ENCODE data around the gene VIPR2.

Gene VIPR2

GRCh38 chr7:159121476-159121875 lies 23.2 kb downstream of the VIPR2 start:
- CTCF ChIA-PET = no interaction called here
- TF ChIP-seq CTCF (conservative IDR thresholded peaks at IDR 0.05; ENCODE audit: low read depth) = no peak
- POLR2A ChIA-PET (ENCODE audit: low non-redundant PET) = no interaction called here
- H3K27ac ChIP-seq = no peak overlapping the region
- DNase-seq (ENCODE audit: low spot score) = no peak

GRCh38 chr7:159121068-159121467 lies 23.6 kb downstream of the VIPR2 start:
- no peak overlapping the region for H3K27ac ChIP-seq
- no peak for DNase-seq (ENCODE audit: low spot score)
- ChIA-PET POLR2A (ENCODE audit: low non-redundant PET) (no interaction called here), CTCF (no interaction called here)
- TF ChIP-seq CTCF (conservative IDR thresholded peaks at IDR 0.05; ENCODE audit: low read depth) = no peak

- no peak for TF ChIP-seq CTCF (conservative IDR thresholded peaks at IDR 0.05; ENCODE audit: low read depth)
- POLR2A ChIA-PET (ENCODE audit: low non-redundant PET) = no interaction called here
- no peak for DNase-seq (ENCODE audit: low spot score)
- no peak overlapping the region for H3K27ac ChIP-seq
- CTCF ChIA-PET = no interaction called here
Measured at GRCh38 chr7:159120540-159120919, 24.1 kb downstream of the VIPR2 start.

GRCh38 chr7:159119851-159120539 lies 24.7 kb downstream of the VIPR2 start:
- H3K27ac ChIP-seq = no peak overlapping the region
- CTCF ChIA-PET = no interaction called here
- POLR2A ChIA-PET (ENCODE audit: low non-redundant PET) = no interaction called here
- DNase-seq (ENCODE audit: low spot score) = no peak
- TF ChIP-seq CTCF (conservative IDR thresholded peaks at IDR 0.05; ENCODE audit: low read depth) = no peak

- no peak for TF ChIP-seq CTCF (conservative IDR thresholded peaks at IDR 0.05; ENCODE audit: low read depth)
- ChIA-PET CTCF (no interaction called here), POLR2A (ENCODE audit: low non-redundant PET) (no interaction called here)
- no peak for DNase-seq (ENCODE audit: low spot score)
- H3K27ac ChIP-seq = no peak overlapping the region
Measured at GRCh38 chr7:159119026-159119741, 25.5 kb downstream of the VIPR2 start.

- ChIA-PET POLR2A (ENCODE audit: low non-redundant PET) (no interaction called here), CTCF (no interaction called here)
- no peak for TF ChIP-seq CTCF (conservative IDR thresholded peaks at IDR 0.05; ENCODE audit: low read depth)
- no peak for DNase-seq (ENCODE audit: low spot score)
- H3K27ac ChIP-seq = no peak overlapping the region
Measured at GRCh38 chr7:159118623-159119022, 26.0 kb downstream of the VIPR2 start.
